G401.6 (cell line): ENCODE data around the gene EXD2.
"Not testable (repeated sequence)": the region's sequence is repeated elsewhere in the genome, so short reads cannot be mapped to it uniquely, and the experiment has no call there.

Experiments
- FAIRE-seq: peaks from 2 replicates; lab custom pipeline; 2012; peaks lifted over from hg19 to GRCh38; lab: Jason Lieb, UNC

Gene EXD2

GRCh38 chr14:69191340-69192111 lies at the start of gene EXD2:
EXD2 (plus strand) TSS chr14:69191498; CDS start chr14:69209471, 17,973 bp downstream.
- FAIRE-seq, result peak; percentile 87

- FAIRE-seq, result no peak
Observed at GRCh38 chr14:69141550-69141949, 49.7 kb upstream of the EXD2 start.

- FAIRE-seq, result no peak
Observed at GRCh38 chr14:69142101-69142500, 49.2 kb upstream of the EXD2 start.

GRCh38 chr14:69149461-69150244 lies 41.6 kb upstream of the EXD2 start:
- no peak for FAIRE-seq

- FAIRE-seq, result no peak
Observed at GRCh38 chr14:69151458-69152180, 39.7 kb upstream of the EXD2 start.

GRCh38 chr14:69152181-69152901 lies 39.0 kb upstream of the EXD2 start:
- FAIRE-seq, result no peak

- FAIRE-seq, result no peak
Observed at GRCh38 chr14:69152902-69153151, 38.5 kb upstream of the EXD2 start, which contains the start of gene DCAF5. DCAF5 (minus strand) TSS chr14:69153119; CDS start chr14:69152978, 141 bp downstream.

- FAIRE-seq, result no peak
Observed at GRCh38 chr14:69153152-69153872, 38.0 kb upstream of the EXD2 start.

GRCh38 chr14:69153873-69154270 lies 37.4 kb upstream of the EXD2 start:
- no peak for FAIRE-seq

GRCh38 chr14:69154779-69155178 lies 36.5 kb upstream of the EXD2 start:
- peak; percentile 91 for FAIRE-seq

- no peak for FAIRE-seq
Observed at GRCh38 chr14:69156224-69156623, 35.1 kb upstream of the EXD2 start.

GRCh38 chr14:69161590-69161989 lies 29.7 kb upstream of the EXD2 start:
- no peak for FAIRE-seq

- FAIRE-seq, result not testable (repeated sequence)
Observed at GRCh38 chr14:69165787-69166186, 25.5 kb upstream of the EXD2 start.

GRCh38 chr14:69170839-69171238 lies 20.5 kb upstream of the EXD2 start:
- no peak for FAIRE-seq

- no peak for FAIRE-seq
Observed at GRCh38 chr14:69171569-69171968, 19.7 kb upstream of the EXD2 start.

- no peak for FAIRE-seq
Observed at GRCh38 chr14:69175130-69175529, 16.2 kb upstream of the EXD2 start.

GRCh38 chr14:69181491-69181890 lies 9.8 kb upstream of the EXD2 start:
- FAIRE-seq, result no peak

- not testable (repeated sequence) for FAIRE-seq
Observed at GRCh38 chr14:69182580-69182979, 8.7 kb upstream of the EXD2 start.

GRCh38 chr14:69183735-69184134 lies 7.6 kb upstream of the EXD2 start:
- no peak for FAIRE-seq

GRCh38 chr14:69190191-69190590 lies 1.1 kb upstream of the EXD2 start:
- FAIRE-seq, result no peak

GRCh38 chr14:69193721-69194120 lies 2.4 kb downstream of the EXD2 start:
- no peak for FAIRE-seq

GRCh38 chr14:69199786-69200185 lies 8.5 kb downstream of the EXD2 start:
- FAIRE-seq, result no peak
